ENCODE data around the gene SKOR2. TPM values are rescaled to one million over a fixed set of nuclear protein-coding genes. Genes with fewer than 3 reads are reported as not detected.

SKOR2 gene
- total and polyA plus RNA-seq, 2 of the 13 experiments (the other 11 are each of a cell fraction or from before 2014, with no cell fraction given) = not detected

DNA sequence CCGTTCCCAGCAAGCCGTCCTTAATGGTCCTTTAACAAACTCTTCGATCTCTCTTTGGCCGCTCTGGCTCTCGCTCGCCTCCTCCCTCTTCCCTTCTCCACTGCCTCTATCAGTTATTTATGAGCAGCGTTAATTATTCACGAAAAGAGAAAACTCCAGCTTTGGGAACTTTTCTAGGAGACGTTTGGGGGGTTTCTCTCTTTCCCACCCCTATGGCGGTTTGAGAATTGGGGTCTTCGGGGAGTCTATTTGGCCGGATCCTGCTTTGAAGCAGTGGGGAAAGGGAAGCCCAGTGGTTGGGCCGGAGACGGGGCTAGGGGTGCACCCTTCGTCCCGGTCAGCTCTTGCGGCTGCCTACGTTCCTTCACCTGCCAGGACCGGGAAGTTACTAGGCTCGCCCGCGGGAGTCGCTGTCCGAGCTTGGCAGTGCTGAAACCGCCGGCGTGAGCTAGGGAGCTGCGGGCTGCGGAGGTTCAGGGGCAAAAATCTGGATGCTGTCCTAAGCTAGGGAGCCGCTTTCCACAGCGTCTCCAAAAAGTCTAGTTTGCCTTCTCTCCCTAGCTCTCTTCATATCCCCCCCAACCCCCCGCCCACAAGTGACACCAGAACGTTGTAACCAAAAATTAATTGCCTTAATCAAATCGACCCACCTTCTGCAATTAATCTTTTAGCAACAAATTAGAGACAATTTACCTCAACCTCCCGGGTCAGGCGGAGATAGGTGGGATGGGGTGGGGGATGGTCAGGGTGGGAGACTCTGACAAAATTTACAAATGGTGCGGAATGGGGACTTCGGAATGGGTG lies 8.9 kb upstream of the SKOR2 start (continued):
- TF ChIP-seq ZNF652 (CRISPR knock-in tag; IDR thresholded peaks at IDR 0.05; ENCODE audit: borderline replicate concordance, low read depth) (no peak), ZNF10 (CRISPR knock-in tag; IDR thresholded peaks at IDR 0.05; ENCODE audit: borderline replicate concordance, low read depth) (no peak), ZNF333 (CRISPR knock-in tag; IDR thresholded peaks at IDR 0.05; ENCODE audit: borderline replicate concordance) (no peak), CHD2 (IDR thresholded peaks at IDR 0.05; ENCODE audit: low read depth, low read length) (no peak), TGIF2 (CRISPR knock-in tag; IDR thresholded peaks at IDR 0.05) (0 out of 2 replicates have a peak, but pooled peaks have one; percentile 38), HOXA9 (CRISPR knock-in tag; IDR thresholded peaks at IDR 0.05; ENCODE audit: borderline replicate concordance) (peak; percentile 25; the same call in 1 of the 2 replicates), CERS6 (CRISPR knock-in tag; IDR thresholded peaks at IDR 0.05) (no peak), ZNF816 (CRISPR knock-in tag; IDR thresholded peaks at IDR 0.05; ENCODE audit: borderline replicate concordance) (no peak), CCAR2 (optimal IDR thresholded peaks at IDR 0.05; ENCODE audit: low read depth, low read length) (no peak), ZNF30 (CRISPR knock-in tag; IDR thresholded peaks at IDR 0.05) (no peak), REPIN1 (CRISPR knock-in tag; IDR thresholded peaks at IDR 0.05; ENCODE audit: borderline replicate concordance, low read depth) (no peak), POLR2A (IDR thresholded peaks at IDR 0.05; ENCODE audit: insufficient read depth in 1 of 2, low read depth in 2 of 2, low read length in 2 of 2) (no peak), BCL6 (CRISPR knock-in tag; IDR thresholded peaks at IDR 0.05) (no peak), ZMAT3 (CRISPR knock-in tag; conservative IDR thresholded peaks at IDR 0.05) (no peak; the same call in 1 of the 2 replicates), JUNB (CRISPR knock-in tag; IDR thresholded peaks at IDR 0.05; ENCODE audit: borderline replicate concordance) (no peak), HNRNPK (IDR thresholded peaks at IDR 0.05; ENCODE audit: low read depth, low read length, poor library complexity, severe bottlenecking) (no peak), BRD4 (CRISPR knock-in tag; IDR thresholded peaks at IDR 0.05) (no peak), CEBPG (CRISPR knock-in tag; IDR thresholded peaks at IDR 0.05) (no peak), BATF2 (CRISPR knock-in tag; IDR thresholded peaks at IDR 0.05) (no peak)
- TF ChIP-seq, protein P1, sequence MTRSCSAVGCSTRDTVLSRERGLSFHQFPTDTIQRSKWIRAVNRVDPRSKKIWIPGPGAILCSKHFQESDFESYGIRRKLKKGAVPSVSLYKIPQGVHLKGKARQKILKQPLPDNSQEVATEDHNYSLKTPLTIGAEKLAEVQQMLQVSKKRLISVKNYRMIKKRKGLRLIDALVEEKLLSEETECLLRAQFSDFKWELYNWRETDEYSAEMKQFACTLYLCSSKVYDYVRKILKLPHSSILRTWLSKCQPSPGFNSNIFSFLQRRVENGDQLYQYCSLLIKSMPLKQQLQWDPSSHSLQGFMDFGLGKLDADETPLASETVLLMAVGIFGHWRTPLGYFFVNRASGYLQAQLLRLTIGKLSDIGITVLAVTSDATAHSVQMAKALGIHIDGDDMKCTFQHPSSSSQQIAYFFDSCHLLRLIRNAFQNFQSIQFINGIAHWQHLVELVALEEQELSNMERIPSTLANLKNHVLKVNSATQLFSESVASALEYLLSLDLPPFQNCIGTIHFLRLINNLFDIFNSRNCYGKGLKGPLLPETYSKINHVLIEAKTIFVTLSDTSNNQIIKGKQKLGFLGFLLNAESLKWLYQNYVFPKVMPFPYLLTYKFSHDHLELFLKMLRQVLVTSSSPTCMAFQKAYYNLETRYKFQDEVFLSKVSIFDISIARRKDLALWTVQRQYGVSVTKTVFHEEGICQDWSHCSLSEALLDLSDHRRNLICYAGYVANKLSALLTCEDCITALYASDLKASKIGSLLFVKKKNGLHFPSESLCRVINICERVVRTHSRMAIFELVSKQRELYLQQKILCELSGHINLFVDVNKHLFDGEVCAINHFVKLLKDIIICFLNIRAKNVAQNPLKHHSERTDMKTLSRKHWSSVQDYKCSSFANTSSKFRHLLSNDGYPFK (CRISPR knock-in tag; IDR thresholded peaks at IDR 0.05; ENCODE audit: borderline replicate concordance) = no peak
- TF ChIP-seq, protein P2, sequence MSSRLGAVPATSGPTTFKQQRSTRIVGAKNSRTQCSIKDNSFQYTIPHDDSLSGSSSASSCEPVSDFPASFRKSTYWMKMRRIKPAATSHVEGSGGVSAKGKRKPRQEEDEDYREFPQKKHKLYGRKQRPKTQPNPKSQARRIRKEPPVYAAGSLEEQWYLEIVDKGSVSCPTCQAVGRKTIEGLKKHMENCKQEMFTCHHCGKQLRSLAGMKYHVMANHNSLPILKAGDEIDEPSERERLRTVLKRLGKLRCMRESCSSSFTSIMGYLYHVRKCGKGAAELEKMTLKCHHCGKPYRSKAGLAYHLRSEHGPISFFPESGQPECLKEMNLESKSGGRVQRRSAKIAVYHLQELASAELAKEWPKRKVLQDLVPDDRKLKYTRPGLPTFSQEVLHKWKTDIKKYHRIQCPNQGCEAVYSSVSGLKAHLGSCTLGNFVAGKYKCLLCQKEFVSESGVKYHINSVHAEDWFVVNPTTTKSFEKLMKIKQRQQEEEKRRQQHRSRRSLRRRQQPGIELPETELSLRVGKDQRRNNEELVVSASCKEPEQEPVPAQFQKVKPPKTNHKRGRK (CRISPR knock-in tag; IDR thresholded peaks at IDR 0.05) = no peak
- TF ChIP-seq, protein P3, sequence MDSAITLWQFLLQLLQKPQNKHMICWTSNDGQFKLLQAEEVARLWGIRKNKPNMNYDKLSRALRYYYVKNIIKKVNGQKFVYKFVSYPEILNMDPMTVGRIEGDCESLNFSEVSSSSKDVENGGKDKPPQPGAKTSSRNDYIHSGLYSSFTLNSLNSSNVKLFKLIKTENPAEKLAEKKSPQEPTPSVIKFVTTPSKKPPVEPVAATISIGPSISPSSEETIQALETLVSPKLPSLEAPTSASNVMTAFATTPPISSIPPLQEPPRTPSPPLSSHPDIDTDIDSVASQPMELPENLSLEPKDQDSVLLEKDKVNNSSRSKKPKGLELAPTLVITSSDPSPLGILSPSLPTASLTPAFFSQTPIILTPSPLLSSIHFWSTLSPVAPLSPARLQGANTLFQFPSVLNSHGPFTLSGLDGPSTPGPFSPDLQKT (CRISPR knock-in tag; IDR thresholded peaks at IDR 0.05; ENCODE audit: borderline replicate concordance) = no peak; the same call in 1 of the 2 replicates

All from HepG2 (cell line).